GM12891 (cell line): ENCODE data around the gene DMD.

Experiments
- POLR2A ChIP-seq: IDR thresholded peaks from 2 replicates; pipeline ENCODE4 v1.6.1; 2011; ENCODE audit warnings: low read depth, low read length, control low read depth
- POLR2AphosphoS5 ChIP-seq: IDR thresholded peaks from 2 replicates; pipeline ENCODE4 v1.6.1; 2011; ENCODE audit warnings: low read depth, low read length, control low read depth
- SPI1 ChIP-seq: IDR thresholded peaks from 2 replicates; pipeline ENCODE4 v1.6.1; 2011; ENCODE audit warnings: low read depth, low read length, control low read depth
- TAF1 ChIP-seq: IDR thresholded peaks from 2 replicates; pipeline ENCODE4 v1.6.1; 2011; ENCODE audit warnings: low read depth, low read length, control low read depth

DNA sequence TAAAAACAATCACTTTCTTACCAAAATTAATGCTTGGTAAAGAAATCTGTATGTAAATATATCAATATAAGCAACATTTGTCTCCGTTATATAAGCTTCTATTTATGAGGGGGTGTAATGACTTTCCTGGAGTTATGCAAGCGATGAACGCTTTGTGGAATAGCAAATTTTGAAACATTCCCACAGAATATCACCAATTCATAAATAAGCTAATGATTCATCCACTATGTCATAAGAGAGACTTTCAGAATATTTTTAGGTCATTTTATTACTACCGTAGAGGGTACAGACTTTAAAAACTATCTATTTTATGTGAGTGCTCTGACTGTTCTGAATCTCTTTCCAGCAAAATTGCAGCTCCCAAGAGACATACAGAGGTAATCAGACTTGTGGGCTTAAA is 1960.0 kb downstream of the DMD start:
- no peak for TF ChIP-seq POLR2A
- TF ChIP-seq POLR2AphosphoS5 = no peak
- no peak for TF ChIP-seq TAF1
- TF ChIP-seq SPI1 = no peak
